ENCODE results near the gene UBTD2. TPM values are rescaled to one million over a fixed set of nuclear protein-coding genes. Genes with fewer than 3 reads are reported as not detected.

Gene UBTD2
- total RNA-seq, 3 donors from 2014 or later (not counting 1 experiment from before 2014, with no cell fraction given), result 1.7 to 3.3 (median 2.6) TPM

DNA sequence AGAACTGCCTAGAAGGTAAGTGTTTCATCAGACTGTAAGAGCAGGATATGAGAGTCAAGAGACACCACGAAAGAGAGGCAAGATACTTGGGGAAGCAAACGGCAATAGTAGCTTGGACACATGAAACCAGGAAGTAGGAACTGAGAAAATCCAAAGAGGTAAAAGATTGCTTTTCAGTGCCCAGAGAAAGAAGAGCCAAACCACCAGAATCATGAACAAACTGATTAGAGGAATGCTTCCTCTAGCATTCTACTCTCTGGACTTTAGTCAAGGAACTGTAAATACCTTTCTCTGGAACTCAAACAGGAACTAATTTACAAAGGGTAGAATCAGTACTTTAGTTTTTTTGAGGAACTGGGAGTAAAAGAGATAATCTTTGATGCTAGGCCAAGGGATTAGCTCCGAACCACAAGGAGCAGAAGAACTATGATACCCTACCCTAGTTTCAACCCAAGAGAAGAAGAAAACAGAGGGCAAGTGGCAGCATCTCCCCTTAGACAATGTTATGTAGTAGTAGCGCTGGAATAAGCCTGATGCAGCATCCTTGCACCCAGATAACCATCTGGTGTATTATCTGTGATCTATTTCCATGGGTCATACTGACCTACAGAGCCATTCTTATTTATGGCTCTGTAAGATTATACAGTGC, 48.3 kb downstream of the UBTD2 start:
- H3K27ac ChIP-seq (ENCODE audit: low read length), result no peak overlapping the region
- WGBS (ENCODE audit: insufficient coverage), result 53% methylated on average over 3 of the region's 4 CpGs
- no peaks in the 10 kb centered on the region for H3K4me1 ChIP-seq (ENCODE audit: control insufficient read depth, insufficient read depth, low read length)
- no peaks in the 10 kb centered on the region for H3K9me3 ChIP-seq (ENCODE audit: control insufficient read depth, insufficient read depth, low read length)
- no peaks in the 10 kb centered on the region for H3K36me3 Mint-ChIP-seq
- peaks cover 7 to 18% of the 10 kb centered on the region in 2 donors for H3K4me1 Mint-ChIP-seq
- intact Hi-C loops (cut with micrococcal nuclease), result no loop called here
- no peak overlapping the region for H3K27ac Mint-ChIP-seq
- TF ChIP-seq, protein P1, sequence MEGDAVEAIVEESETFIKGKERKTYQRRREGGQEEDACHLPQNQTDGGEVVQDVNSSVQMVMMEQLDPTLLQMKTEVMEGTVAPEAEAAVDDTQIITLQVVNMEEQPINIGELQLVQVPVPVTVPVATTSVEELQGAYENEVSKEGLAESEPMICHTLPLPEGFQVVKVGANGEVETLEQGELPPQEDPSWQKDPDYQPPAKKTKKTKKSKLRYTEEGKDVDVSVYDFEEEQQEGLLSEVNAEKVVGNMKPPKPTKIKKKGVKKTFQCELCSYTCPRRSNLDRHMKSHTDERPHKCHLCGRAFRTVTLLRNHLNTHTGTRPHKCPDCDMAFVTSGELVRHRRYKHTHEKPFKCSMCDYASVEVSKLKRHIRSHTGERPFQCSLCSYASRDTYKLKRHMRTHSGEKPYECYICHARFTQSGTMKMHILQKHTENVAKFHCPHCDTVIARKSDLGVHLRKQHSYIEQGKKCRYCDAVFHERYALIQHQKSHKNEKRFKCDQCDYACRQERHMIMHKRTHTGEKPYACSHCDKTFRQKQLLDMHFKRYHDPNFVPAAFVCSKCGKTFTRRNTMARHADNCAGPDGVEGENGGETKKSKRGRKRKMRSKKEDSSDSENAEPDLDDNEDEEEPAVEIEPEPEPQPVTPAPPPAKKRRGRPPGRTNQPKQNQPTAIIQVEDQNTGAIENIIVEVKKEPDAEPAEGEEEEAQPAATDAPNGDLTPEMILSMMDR (IDR thresholded peaks at IDR 0.05), result no peak
- H3K27me3 ChIP-seq (ENCODE audit: control insufficient read depth, insufficient read depth, low read length), result no peaks in the 10 kb centered on the region
- no peaks in the 10 kb centered on the region for H3K36me3 ChIP-seq (ENCODE audit: control insufficient read depth, insufficient read depth, low read length)
- DNase-seq (no peak), ATAC-seq (no peak)
- no peaks in the 10 kb centered on the region for H3K27me3 Mint-ChIP-seq (ENCODE audit: low read depth in 2 of 2)
- H3K9me3 Mint-ChIP-seq, result no peaks in the 10 kb centered on the region
- H3K4me3 ChIP-seq (ENCODE audit: low read length), result no peak overlapping the region
- H3K4me3 Mint-ChIP-seq, result no peak overlapping the region

DNA sequence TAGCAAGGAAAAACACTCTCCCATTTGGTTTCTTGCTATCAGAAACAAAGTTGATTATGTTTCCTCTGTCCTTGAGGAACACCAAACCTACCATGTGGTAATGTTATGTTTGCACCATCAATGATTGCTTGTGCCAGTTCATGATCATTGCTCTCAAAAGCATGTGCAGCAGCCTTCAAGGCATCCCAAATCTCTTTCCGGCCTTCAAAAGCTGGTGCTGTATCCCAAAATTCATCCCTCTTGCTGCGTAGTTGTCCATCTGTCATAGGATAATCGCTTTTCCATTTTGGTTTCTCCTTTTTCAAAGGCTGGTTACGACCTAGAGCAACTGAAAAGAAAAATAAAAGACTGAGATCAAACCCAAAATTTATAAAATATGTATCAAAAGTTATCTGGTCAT, 49.5 kb downstream of the UBTD2 start:
- H3K4me3 ChIP-seq (ENCODE audit: low read length), result no peak overlapping the region
- H3K36me3 ChIP-seq (ENCODE audit: control insufficient read depth, insufficient read depth, low read length), result no peaks in the 10 kb centered on the region
- intact Hi-C loops (cut with micrococcal nuclease), result no loop called here
- no peaks in the 10 kb centered on the region for H3K9me3 ChIP-seq (ENCODE audit: control insufficient read depth, insufficient read depth, low read length)
- no peaks in the 10 kb centered on the region for H3K9me3 Mint-ChIP-seq
- H3K27me3 Mint-ChIP-seq (ENCODE audit: low read depth in 2 of 2), result no peaks in the 10 kb centered on the region
- H3K27ac ChIP-seq (ENCODE audit: low read length), result no peak overlapping the region
- TF ChIP-seq, protein P1 (IDR thresholded peaks at IDR 0.05), result no peak
- no peak overlapping the region for H3K27ac Mint-ChIP-seq
- DNase-seq, result no peak
- WGBS (ENCODE audit: insufficient coverage), result 89% methylated on average over 4 of the region's 4 CpGs
- peaks cover 7 to 13% of the 10 kb centered on the region in 2 donors for H3K4me1 Mint-ChIP-seq
- H3K27me3 ChIP-seq (ENCODE audit: control insufficient read depth, insufficient read depth, low read length), result no peaks in the 10 kb centered on the region
- no peaks in the 10 kb centered on the region for H3K4me1 ChIP-seq (ENCODE audit: control insufficient read depth, insufficient read depth, low read length)
- H3K36me3 Mint-ChIP-seq, result no peaks in the 10 kb centered on the region
- H3K4me3 Mint-ChIP-seq, result no peak overlapping the region
- no peak for ATAC-seq

DNA sequence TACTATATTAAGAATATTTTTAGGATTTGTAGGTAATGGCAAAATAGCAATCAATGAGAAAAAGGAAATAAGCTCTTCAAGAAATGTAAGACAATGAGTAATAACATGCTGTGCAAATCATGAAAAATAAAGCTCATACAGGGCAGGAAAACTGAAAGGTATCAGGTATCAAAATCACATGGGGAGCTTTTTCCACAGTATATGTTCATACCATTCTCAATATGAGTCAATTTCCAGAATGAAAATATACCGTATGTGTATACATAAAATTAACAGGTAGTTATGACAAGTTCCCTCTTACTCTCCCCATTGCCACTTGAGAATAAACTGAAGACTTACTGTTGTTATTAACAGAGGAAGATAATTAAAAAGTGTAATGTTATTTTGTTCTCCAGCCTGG, 53.7 kb downstream of the UBTD2 start:
- H3K4me3 Mint-ChIP-seq, result no peak overlapping the region
- no peaks in the 10 kb centered on the region for H3K27me3 ChIP-seq (ENCODE audit: control insufficient read depth, insufficient read depth, low read length)
- no peak for ATAC-seq
- TF ChIP-seq, protein P1 (IDR thresholded peaks at IDR 0.05), result no peak
- H3K27me3 Mint-ChIP-seq (ENCODE audit: low read depth in 2 of 2), result no peaks in the 10 kb centered on the region
- H3K9me3 ChIP-seq (ENCODE audit: control insufficient read depth, insufficient read depth, low read length), result no peaks in the 10 kb centered on the region
- peaks cover 3% of the 10 kb centered on the region for H3K36me3 ChIP-seq (ENCODE audit: control insufficient read depth, insufficient read depth, low read length)
- no peaks in the 10 kb centered on the region for H3K4me1 ChIP-seq (ENCODE audit: control insufficient read depth, insufficient read depth, low read length)
- H3K27ac ChIP-seq (ENCODE audit: low read length), result no peak overlapping the region
- H3K27ac Mint-ChIP-seq, result no peak overlapping the region
- intact Hi-C loops (cut with micrococcal nuclease), result no loop called here
- no peaks in the 10 kb centered on the region for H3K36me3 Mint-ChIP-seq
- H3K4me3 ChIP-seq (ENCODE audit: low read length), result no peak overlapping the region
- DNase-seq, result no peak
- H3K4me1 Mint-ChIP-seq, result peaks cover 1 to 5% of the 10 kb centered on the region in 2 donors
- WGBS (ENCODE audit: insufficient coverage), result no CpG with 5 or more reads among the region's 1 CpG
- no peaks in the 10 kb centered on the region for H3K9me3 Mint-ChIP-seq

DNA sequence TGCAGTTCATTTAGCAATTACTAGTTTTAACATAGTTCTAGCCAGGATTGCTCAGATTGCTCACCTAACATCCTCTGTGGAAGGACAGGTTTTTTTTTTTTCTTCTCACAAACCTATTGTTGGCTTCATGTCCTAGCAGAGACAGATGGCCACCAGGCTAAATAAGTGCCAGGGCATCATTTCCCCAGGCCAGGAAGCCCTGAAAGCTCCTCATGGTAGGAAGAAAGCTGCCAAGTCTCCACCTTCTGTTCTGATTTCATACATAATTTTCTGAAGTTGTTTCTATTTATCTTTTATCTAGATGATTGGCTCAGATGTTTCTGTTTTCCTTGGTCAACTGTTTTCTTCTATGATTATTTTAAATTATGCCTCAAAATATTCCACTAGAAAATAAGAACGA, 58.6 kb downstream of the UBTD2 start:
- Mint-ChIP-seq H3K4me1 (peaks cover 0 to 5% of the 10 kb centered on the region in 2 donors), H3K27me3 (ENCODE audit: low read depth in 2 of 2) (no peaks in the 10 kb centered on the region), H3K4me3 (no peak overlapping the region), H3K9me3 (no peaks in the 10 kb centered on the region), H3K27ac (no peak overlapping the region), H3K36me3 (no peaks in the 10 kb centered on the region)
- H3K27ac ChIP-seq (ENCODE audit: low read length), result no peak overlapping the region
- H3K36me3 ChIP-seq (ENCODE audit: control insufficient read depth, insufficient read depth, low read length), result peaks cover 3% of the 10 kb centered on the region
- DNase-seq (no peak), ATAC-seq (no peak)
- intact Hi-C loops (cut with micrococcal nuclease), result no loop called here
- H3K4me3 ChIP-seq (ENCODE audit: low read length), result no peak overlapping the region
- WGBS (ENCODE audit: insufficient coverage), result no CpG with 5 or more reads among the region's 1 CpG
- TF ChIP-seq, protein P1 (IDR thresholded peaks at IDR 0.05), result no peak
- no peaks in the 10 kb centered on the region for H3K27me3 ChIP-seq (ENCODE audit: control insufficient read depth, insufficient read depth, low read length)
- H3K9me3 ChIP-seq (ENCODE audit: control insufficient read depth, insufficient read depth, low read length), result no peaks in the 10 kb centered on the region
- no peaks in the 10 kb centered on the region for H3K4me1 ChIP-seq (ENCODE audit: control insufficient read depth, insufficient read depth, low read length)

Data from natural killer cell (primary cell).